ENCODE measurements around the gene PRR5.

PRR5 gene

DNA sequence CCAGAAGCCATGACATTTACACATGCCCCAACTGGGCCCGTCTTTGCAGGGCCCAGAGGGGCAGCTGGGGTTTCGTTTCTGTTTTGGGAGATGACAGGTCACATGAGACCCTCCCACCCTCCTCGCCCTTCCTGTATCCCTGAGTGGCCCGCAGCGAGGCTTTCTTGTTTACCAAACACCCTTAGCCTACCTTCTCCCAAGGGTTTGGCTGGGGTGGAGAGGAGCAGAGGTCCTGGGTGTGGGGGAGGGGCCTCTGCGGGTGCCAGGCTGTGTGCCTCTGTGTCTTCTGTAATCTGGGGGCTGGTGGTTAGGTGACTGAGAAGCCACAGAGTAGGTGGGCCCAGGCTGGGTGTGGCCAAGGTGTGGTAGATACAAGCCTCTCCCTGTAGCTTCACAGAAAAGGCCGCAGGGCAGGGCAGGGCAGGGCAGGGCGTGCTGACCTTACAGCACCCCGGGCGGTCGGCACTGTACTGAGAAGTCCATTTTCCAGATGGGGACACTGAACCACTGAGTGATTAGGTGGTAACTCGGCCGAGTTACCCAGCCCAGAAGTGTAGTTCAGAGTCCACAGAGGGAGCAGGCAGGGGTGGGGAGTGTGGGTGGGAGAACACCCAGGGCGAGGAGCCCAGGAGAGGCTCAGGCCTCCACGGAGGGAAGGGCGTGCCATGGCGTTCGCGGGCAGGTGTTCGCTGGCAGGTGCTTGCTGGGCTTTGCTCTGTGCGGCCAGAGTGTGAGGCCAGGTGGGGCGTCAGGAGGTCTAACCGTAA is 8.7 kb downstream of the PRR5 start:
- peak overlapping the region; percentile 52 for H3K4me3 ChIP-seq
- no peaks in the 10 kb centered on the region for H3K9me3 ChIP-seq
- H3K4me2 ChIP-seq = peak overlapping the region; percentile 98
- H3K36me3 ChIP-seq = peaks cover 29% of the 10 kb centered on the region
- H3K27me3 ChIP-seq = no peaks in the 10 kb centered on the region
- H3K4me1 ChIP-seq = peaks cover 100% of the 10 kb centered on the region
- TF ChIP-seq Cebpa-rat (IDR thresholded peaks at IDR 0.05) = no peak
- H4K20me1 ChIP-seq = peaks cover 28% of the 10 kb centered on the region
- peak overlapping the region; percentile 79 for H3K9ac ChIP-seq
- peak overlapping the region; percentile 94 for H3K27ac ChIP-seq

- Histone ChIP-seq H4K20me1 (peaks cover 23% of the 10 kb centered on the region), H3K27ac (peak overlapping the region; percentile 94), H3K36me3 (peaks cover 30% of the 10 kb centered on the region), H3K4me1 (peaks cover 100% of the 10 kb centered on the region), H3K4me2 (peak overlapping the region; percentile 98), H3K27me3 (no peaks in the 10 kb centered on the region), H3K9ac (peak overlapping the region; percentile 79), H3K9me3 (no peaks in the 10 kb centered on the region), H3K4me3 (peak overlapping the region; percentile 52)
- no peak for TF ChIP-seq Cebpa-rat (IDR thresholded peaks at IDR 0.05)
Observed at GRCh38 chr22:44711241-44711560, 9.2 kb downstream of the PRR5 start.

DNA sequence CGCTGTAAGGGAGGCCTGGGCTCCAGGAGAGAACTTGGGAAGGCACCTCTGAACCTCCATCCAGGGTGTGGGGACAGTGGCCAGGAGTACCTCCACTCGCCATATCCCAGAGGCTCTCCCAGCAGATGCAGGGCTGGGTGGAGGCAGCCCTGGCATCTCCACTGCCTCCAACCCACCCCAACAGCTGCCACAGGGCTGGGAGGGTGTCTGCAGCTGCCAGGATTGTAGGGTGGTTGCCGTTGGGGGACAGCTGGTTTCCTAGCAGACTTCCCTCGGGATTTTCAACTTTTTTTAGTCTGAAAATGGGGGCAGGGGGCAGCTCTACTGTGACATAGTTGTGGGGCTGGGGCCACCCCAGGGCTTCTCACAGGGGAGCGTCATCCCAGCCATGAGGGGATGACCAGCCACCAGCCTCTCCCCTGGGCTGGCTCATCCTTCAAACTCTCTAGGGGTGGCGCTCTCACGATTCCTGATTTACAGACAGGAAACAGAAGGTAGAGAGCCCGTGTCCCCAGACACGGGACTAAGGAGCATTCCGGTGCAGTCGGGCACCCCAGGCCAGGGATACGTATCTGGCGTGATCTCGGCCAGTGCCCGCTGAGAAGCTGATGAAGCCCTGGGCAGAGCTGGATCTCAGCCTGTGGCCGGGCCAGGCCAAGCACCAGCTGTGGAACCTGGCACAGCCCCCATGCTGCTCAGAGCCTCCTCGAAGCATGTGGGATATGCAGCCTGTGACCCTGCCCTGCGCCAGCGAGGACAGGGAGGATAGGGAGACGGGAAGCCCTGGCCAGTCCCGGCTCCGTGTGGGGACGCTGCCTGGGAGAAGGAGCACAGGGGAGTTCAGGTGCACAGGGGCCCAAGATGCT is 9.9 kb downstream of the PRR5 start:
- Histone ChIP-seq H3K4me1 (peaks cover 100% of the 10 kb centered on the region), H3K27ac (peak overlapping the region; percentile 94), H3K27me3 (no peaks in the 10 kb centered on the region), H3K4me3 (peak overlapping the region; percentile 52), H3K9ac (peak overlapping the region; percentile 79), H4K20me1 (peaks cover 15% of the 10 kb centered on the region), H3K9me3 (no peaks in the 10 kb centered on the region), H3K4me2 (peak overlapping the region; percentile 98), H3K36me3 (peaks cover 30% of the 10 kb centered on the region)
- TF ChIP-seq Cebpa-rat (IDR thresholded peaks at IDR 0.05) = no peak

GRCh38 chr22:44712962-44713361 is 11.0 kb downstream of the PRR5 start:
- Histone ChIP-seq H3K9ac (peak overlapping the region; percentile 79), H3K27ac (peak overlapping the region; percentile 94), H3K36me3 (peaks cover 31% of the 10 kb centered on the region), H3K4me2 (peak overlapping the region; percentile 98), H3K27me3 (no peaks in the 10 kb centered on the region), H4K20me1 (peaks cover 5% of the 10 kb centered on the region; the same call in 1 of the 2 replicates), H3K4me1 (peaks cover 100% of the 10 kb centered on the region), H3K9me3 (no peaks in the 10 kb centered on the region), H3K4me3 (peak overlapping the region; percentile 32; the same call in 1 of the 2 replicates)
- no peak for TF ChIP-seq Cebpa-rat (IDR thresholded peaks at IDR 0.05)

DNA sequence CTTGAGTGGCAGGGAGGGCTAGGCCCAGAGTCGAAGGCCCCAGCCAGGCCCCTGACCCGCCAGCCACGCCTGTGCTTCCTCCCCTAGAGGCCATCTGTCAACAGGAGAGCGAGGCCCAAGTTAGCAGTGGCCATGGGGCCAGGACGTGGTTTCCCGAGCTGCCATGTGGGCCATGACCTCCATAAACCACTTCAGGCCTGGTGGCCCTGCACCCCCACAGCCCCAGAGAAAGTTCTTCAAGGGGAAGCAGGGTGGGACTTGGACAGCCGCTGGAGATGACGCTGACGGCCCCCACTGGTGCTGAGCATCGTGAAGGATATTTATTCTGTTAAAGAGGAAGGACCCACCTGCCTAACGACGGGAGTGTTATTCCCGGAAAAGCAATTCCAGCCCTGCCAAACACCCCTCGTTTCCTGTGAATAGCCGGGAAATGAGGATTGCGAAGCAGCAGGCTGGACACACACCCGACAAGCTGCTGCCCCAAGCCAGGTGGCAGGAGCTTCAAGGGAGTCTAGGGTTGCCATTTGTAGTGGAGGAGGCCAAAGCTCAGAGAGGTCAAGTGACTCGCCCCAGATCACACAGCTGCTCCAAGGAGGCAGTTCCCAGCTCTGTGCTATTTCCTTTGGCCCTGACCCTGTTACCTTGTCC is 12.8 kb downstream of the PRR5 start:
- peaks cover 33% of the 10 kb centered on the region for H3K36me3 ChIP-seq
- no peak for TF ChIP-seq Cebpa-rat (IDR thresholded peaks at IDR 0.05)
- H4K20me1 ChIP-seq = peaks cover 23% of the 10 kb centered on the region
- H3K27me3 ChIP-seq = no peaks in the 10 kb centered on the region
- no peak overlapping the region; the same call in 1 of the 2 replicates for H3K4me3 ChIP-seq
- H3K27ac ChIP-seq = peak overlapping the region; percentile 94
- H3K4me1 ChIP-seq = peaks cover 100% of the 10 kb centered on the region
- no peaks in the 10 kb centered on the region for H3K9me3 ChIP-seq
- H3K9ac ChIP-seq = peak overlapping the region; percentile 79
- H3K4me2 ChIP-seq = peak overlapping the region; percentile 98

DNA sequence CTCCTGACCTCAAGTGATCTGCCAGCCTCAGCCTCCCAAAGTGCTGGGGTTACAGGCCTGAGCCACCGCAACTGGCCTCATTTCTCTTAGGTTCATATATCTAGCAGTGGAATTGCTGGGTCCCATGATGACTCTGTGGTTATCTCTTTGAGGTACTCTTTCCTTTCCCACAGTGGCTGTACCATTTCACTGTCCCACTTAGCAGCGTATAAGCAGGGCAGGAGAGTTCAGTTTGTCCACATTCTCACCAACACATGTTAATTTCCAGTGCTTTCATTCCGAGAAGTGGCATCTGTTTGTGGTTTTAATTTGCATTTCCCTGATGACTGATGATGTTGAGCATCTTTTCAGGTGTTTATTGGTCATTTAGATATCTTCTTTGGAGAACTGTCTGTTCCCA is 16.4 kb downstream of the PRR5 start:
- peak overlapping the region; percentile 98 for H3K4me2 ChIP-seq
- H3K27ac ChIP-seq = peak overlapping the region; percentile 4; the same call in 1 of the 2 replicates
- H3K9ac ChIP-seq = no peak overlapping the region
- H3K9me3 ChIP-seq = no peaks in the 10 kb centered on the region
- no peaks in the 10 kb centered on the region for H3K27me3 ChIP-seq
- peaks cover 65% of the 10 kb centered on the region for H3K36me3 ChIP-seq
- TF ChIP-seq Cebpa-rat (IDR thresholded peaks at IDR 0.05) = no peak
- no peak overlapping the region for H3K4me3 ChIP-seq
- H3K4me1 ChIP-seq = peaks cover 95% of the 10 kb centered on the region
- peaks cover 54% of the 10 kb centered on the region for H4K20me1 ChIP-seq

DNA sequence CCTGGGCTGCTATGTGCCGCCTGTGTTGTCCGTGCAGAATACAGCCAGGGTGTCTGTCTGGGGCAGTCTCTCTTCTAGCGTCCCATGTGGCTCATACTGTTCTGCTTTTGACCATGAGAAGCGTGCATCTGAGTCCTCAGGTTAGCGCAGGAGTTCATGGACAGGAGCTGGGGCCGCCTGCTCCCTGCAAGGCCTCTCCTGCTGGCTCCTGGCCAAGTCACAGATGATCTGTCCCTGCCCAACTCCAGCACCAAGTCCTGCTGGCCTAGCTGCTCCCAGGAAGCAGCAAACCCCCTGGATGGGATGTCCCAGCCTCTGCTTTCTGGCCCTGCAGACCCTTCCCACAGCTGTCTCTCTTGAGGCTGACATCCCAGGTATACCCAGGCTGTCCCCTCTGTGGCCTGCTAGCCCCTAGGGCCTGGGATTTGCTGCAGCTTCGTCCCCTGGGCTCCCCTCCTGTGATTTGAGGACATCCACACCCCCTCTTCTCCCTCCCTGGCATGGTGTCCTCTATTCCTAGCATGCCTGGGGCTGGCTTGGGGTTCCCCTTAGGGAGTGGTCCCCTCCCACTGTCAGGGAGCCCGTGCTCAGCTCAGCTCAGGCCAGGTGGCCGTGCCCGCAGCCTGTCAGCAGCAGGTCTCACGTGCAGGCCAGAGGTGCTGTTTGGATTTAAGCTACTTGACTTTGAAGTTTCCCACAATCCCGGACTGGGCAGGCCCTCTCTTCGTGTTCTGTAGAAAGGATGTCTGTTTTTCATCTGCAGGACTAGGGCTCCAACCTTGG is 17.8 kb downstream of the PRR5 start:
- peak overlapping the region; percentile 39; the same call in 1 of the 2 replicates for H3K27ac ChIP-seq
- H3K4me3 ChIP-seq = no peak overlapping the region; the same call in 1 of the 2 replicates
- peak overlapping the region; percentile 29; the same call in 1 of the 2 replicates for H3K9ac ChIP-seq

DNA sequence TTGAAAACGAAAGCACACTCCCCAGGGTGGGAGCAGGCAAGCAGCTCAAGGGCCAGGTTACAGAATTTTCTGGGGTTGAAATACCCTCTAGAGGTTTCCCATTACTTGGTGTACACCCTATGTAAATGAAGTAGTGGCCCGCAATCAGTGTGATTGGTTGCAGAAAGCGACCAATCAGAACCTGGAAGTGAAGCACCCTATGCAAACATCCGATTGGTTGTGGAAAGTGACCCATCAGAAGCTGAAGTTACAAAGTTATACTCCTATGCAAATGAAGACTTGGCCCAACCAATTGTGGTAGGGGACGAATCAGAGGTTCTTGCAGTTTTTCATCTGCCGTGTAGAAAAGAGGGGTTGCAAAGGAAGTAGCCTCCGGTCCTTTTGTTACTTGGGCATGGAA is 19.2 kb downstream of the PRR5 start:
- Histone ChIP-seq H3K9ac (no peak overlapping the region), H3K27me3 (no peaks in the 10 kb centered on the region), H3K4me3 (no peak overlapping the region), H3K4me2 (peak overlapping the region; percentile 98), H3K9me3 (no peaks in the 10 kb centered on the region), H3K27ac (peak overlapping the region; percentile 39; the same call in 1 of the 2 replicates), H3K4me1 (peaks cover 70% of the 10 kb centered on the region), H4K20me1 (peaks cover 81% of the 10 kb centered on the region), H3K36me3 (peaks cover 73% of the 10 kb centered on the region)
- TF ChIP-seq Cebpa-rat (IDR thresholded peaks at IDR 0.05) = no peak

More for the DNA sequence above, 17.8 kb downstream of the PRR5 start:
- peaks cover 66% of the 10 kb centered on the region for H4K20me1 ChIP-seq
- H3K27me3 ChIP-seq = no peaks in the 10 kb centered on the region
- no peak for TF ChIP-seq Cebpa-rat (IDR thresholded peaks at IDR 0.05)
- peak overlapping the region; percentile 98 for H3K4me2 ChIP-seq
- peaks cover 85% of the 10 kb centered on the region for H3K4me1 ChIP-seq
- H3K9me3 ChIP-seq = no peaks in the 10 kb centered on the region
- peaks cover 73% of the 10 kb centered on the region for H3K36me3 ChIP-seq

- peaks cover 68% of the 10 kb centered on the region for H3K4me1 ChIP-seq
- H4K20me1 ChIP-seq = peaks cover 95% of the 10 kb centered on the region
- no peaks in the 10 kb centered on the region for H3K9me3 ChIP-seq
- H3K4me3 ChIP-seq = no peak overlapping the region
- TF ChIP-seq Cebpa-rat (IDR thresholded peaks at IDR 0.05) = no peak
- no peak overlapping the region for H3K9ac ChIP-seq
- H3K36me3 ChIP-seq = peaks cover 79% of the 10 kb centered on the region
- no peak overlapping the region; the same call in 1 of the 2 replicates for H3K4me2 ChIP-seq
- no peaks in the 10 kb centered on the region for H3K27me3 ChIP-seq
- H3K27ac ChIP-seq = no peak overlapping the region
Observed at GRCh38 chr22:44722611-44723010, 20.6 kb downstream of the PRR5 start.
